GM18907 (cell line): ENCODE results near the gene SCGB2A2.

Experiments used
- ATAC-seq: cut with Tn5 transposase; IDR thresholded peaks from one replicate; pipeline ENCODE4 v1.9.1; 2021; ENCODE audit warnings: mild to moderate bottlenecking, moderate library complexity; ENCODE audit not compliant: unreplicated experiment

Gene SCGB2A2

GRCh38 chr11:62269654-62270278 is at the start of gene SCGB2A2:
Gene SCGB2A2, plus strand, starts transcription at chr11:62270158. Its CDS starts 59 bp downstream, at chr11:62270217.
- no peak for ATAC-seq

- no peak for ATAC-seq
Measured at GRCh38 chr11:62221498-62221897, 48.5 kb upstream of the SCGB2A2 start.

- ATAC-seq, result no peak
Measured at GRCh38 chr11:62223095-62223494, 46.9 kb upstream of the SCGB2A2 start.

GRCh38 chr11:62233730-62234129 is 36.2 kb upstream of the SCGB2A2 start:
- no peak for ATAC-seq

- ATAC-seq, result no peak
Measured at GRCh38 chr11:62236187-62236586, 33.8 kb upstream of the SCGB2A2 start.

- ATAC-seq, result no peak
Measured at GRCh38 chr11:62237499-62237898, 32.5 kb upstream of the SCGB2A2 start.

GRCh38 chr11:62238151-62238550 is 31.8 kb upstream of the SCGB2A2 start:
- ATAC-seq, result no peak

GRCh38 chr11:62241095-62241494 is 28.9 kb upstream of the SCGB2A2 start:
- ATAC-seq, result no peak

GRCh38 chr11:62242021-62242420 is 27.9 kb upstream of the SCGB2A2 start, which contains the start of gene SCGB1D2:
Gene SCGB1D2, plus strand, starts transcription at chr11:62242239. Its CDS starts 69 bp downstream, at chr11:62242308.
- no peak for ATAC-seq

GRCh38 chr11:62245271-62245753 is 24.6 kb upstream of the SCGB2A2 start:
- no peak for ATAC-seq

GRCh38 chr11:62251698-62252097 is 18.3 kb upstream of the SCGB2A2 start:
- no peak for ATAC-seq

GRCh38 chr11:62253999-62254542 is 15.9 kb upstream of the SCGB2A2 start:
- no peak for ATAC-seq

- ATAC-seq, result no peak
Measured at GRCh38 chr11:62256281-62256680, 13.7 kb upstream of the SCGB2A2 start.

- no peak for ATAC-seq
Measured at GRCh38 chr11:62260261-62260953, 9.6 kb upstream of the SCGB2A2 start.

- ATAC-seq, result no peak
Measured at GRCh38 chr11:62264004-62264403, 6.0 kb upstream of the SCGB2A2 start.

GRCh38 chr11:62266558-62266957 is 3.4 kb upstream of the SCGB2A2 start:
- no peak for ATAC-seq

- ATAC-seq, result no peak
Measured at GRCh38 chr11:62267050-62267449, 2.9 kb upstream of the SCGB2A2 start.

- no peak for ATAC-seq
Measured at GRCh38 chr11:62267576-62267975, 2.4 kb upstream of the SCGB2A2 start.

- no peak for ATAC-seq
Measured at GRCh38 chr11:62273284-62273683, 3.3 kb downstream of the SCGB2A2 start.

GRCh38 chr11:62273789-62274275 is 3.9 kb downstream of the SCGB2A2 start:
- no peak for ATAC-seq

GRCh38 chr11:62280452-62280851 is 10.5 kb downstream of the SCGB2A2 start:
- no peak for ATAC-seq

- ATAC-seq, result no peak
Measured at GRCh38 chr11:62295504-62295903, 25.5 kb downstream of the SCGB2A2 start.
